ENCODE results near the gene SHB. TPM values are rescaled to one million over a fixed set of nuclear protein-coding genes. Genes with fewer than 3 reads are reported as not detected.

SHB gene
- total RNA-seq, 4 donors from 2014 or later, result 27.6 to 42.6 (median 34.5) TPM

DNA sequence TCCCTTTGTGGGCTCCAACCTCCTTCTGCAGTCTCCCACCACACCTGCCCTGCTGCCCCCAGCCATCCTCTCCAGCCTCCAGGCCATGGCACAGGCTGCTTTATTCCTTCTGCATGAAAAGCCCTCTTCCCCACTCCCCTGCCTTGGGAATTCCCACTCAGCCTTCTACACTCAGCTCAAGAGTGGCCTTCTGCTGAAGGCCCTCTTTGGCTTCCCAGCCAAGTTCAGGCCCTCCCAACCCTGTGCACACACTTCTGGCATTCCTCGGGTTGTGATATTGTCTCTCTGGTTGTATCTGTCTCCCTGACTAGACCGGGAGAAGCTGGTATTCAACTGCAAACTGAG lies 5.7 kb downstream of the SHB start:
- 46% methylated on average over 2 of the region's 2 CpGs for WGBS, 2 donors
- no peak for DNase-seq (ENCODE audit: low spot score in 2 of 2)
- intact Hi-C loops (cut with DNase I; ENCODE audit: low total_unique reads), result loop anchor here (1.0 to 10.0 kb wide), 2 partner anchors 25 to 149 kb away; no protein-coding TSS in a partner anchor
- H3K4me3 ChIP-seq (ENCODE audit: low read depth, poor library complexity, severe bottlenecking), result no peak overlapping the region
- TF ChIP-seq POLR2A (IDR thresholded peaks at IDR 0.05), result no peak
- TF ChIP-seq, protein P1, sequence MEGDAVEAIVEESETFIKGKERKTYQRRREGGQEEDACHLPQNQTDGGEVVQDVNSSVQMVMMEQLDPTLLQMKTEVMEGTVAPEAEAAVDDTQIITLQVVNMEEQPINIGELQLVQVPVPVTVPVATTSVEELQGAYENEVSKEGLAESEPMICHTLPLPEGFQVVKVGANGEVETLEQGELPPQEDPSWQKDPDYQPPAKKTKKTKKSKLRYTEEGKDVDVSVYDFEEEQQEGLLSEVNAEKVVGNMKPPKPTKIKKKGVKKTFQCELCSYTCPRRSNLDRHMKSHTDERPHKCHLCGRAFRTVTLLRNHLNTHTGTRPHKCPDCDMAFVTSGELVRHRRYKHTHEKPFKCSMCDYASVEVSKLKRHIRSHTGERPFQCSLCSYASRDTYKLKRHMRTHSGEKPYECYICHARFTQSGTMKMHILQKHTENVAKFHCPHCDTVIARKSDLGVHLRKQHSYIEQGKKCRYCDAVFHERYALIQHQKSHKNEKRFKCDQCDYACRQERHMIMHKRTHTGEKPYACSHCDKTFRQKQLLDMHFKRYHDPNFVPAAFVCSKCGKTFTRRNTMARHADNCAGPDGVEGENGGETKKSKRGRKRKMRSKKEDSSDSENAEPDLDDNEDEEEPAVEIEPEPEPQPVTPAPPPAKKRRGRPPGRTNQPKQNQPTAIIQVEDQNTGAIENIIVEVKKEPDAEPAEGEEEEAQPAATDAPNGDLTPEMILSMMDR (IDR thresholded peaks at IDR 0.05), result no peak

DNA sequence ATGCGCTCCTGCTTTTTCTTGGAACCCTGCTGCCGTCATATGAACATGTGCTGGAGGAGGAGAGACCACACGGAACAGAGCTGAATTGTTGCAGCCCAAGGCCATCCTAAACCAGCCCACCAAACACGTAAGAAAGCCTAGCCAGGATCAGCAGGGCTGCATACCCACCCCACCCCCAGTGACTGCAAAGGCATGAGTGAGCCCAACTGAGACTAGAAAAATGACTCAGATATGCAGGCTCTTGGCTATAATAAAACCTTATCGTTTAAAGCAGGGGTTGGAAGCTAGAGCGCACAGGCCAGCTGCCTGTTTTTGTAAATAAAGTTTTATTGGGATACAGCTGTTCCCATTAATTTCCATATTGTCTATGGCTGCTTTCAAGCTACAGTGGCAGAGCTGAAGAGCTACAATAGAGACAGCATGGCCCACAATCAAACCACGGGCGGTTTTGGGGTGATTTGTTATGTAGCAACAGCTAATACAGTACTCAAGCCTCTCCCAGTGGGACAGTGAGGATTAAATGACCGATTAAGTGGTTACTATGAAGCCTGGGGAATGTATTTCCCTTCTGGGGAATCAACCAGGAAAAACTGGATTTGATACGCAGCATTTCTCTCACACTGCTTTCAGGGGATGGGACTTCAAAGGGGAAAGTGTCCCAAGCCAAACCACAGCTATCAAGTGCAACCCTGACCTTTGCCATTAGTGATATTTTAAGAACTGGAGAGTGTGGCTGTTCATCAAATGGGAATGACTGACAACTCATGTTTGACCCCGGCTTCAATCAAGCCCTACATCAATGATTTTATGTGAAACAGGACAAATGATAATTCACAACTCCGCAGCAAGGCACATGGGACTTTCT lies 6.3 kb downstream of the SHB start:
- no peak for DNase-seq (ENCODE audit: low spot score in 2 of 2)
- WGBS, 2 donors, result 78 to 79% methylated on average over 12 of the region's 12 CpGs
- H3K4me3 ChIP-seq (ENCODE audit: low read depth, poor library complexity, severe bottlenecking), result no peak overlapping the region
- intact Hi-C loops (cut with DNase I; ENCODE audit: low total_unique reads), result loop anchor here (1.0 to 10.0 kb wide), 2 partner anchors 24 to 148 kb away; no protein-coding TSS in a partner anchor
- no peak for TF ChIP-seq POLR2A (IDR thresholded peaks at IDR 0.05)
- TF ChIP-seq, protein P1 (IDR thresholded peaks at IDR 0.05), result no peak

DNA sequence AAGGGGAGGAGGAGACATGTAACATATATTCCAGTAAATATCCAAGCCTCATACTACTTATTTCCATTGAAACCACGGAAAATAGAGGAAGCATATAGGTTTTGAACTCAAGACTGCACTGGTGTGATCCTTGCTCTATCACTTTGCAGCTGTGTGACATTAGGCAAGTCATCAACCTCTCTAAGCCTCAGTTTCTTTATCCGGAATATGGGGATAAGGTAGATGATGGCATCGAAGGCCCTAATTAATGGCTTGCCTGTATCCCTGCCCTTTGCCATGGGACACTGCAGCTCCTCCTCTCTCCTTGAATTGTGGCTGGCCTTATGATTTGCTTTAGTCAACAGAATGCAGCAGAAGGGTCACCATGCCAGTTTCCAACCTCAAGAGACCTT lies 6.9 kb downstream of the SHB start:
- no peak for DNase-seq (ENCODE audit: low spot score in 2 of 2)
- no peak for TF ChIP-seq POLR2A (IDR thresholded peaks at IDR 0.05)
- TF ChIP-seq, protein P1 (IDR thresholded peaks at IDR 0.05), result no peak
- H3K4me3 ChIP-seq (ENCODE audit: low read depth, poor library complexity, severe bottlenecking), result no peak overlapping the region
- intact Hi-C loops (cut with DNase I; ENCODE audit: low total_unique reads), result loop anchor here (10.0 kb wide), 1 partner anchor 147 kb away; no protein-coding TSS in a partner anchor
- WGBS, 2 donors, result 92% methylated on average over 3 of the region's 3 CpGs

DNA sequence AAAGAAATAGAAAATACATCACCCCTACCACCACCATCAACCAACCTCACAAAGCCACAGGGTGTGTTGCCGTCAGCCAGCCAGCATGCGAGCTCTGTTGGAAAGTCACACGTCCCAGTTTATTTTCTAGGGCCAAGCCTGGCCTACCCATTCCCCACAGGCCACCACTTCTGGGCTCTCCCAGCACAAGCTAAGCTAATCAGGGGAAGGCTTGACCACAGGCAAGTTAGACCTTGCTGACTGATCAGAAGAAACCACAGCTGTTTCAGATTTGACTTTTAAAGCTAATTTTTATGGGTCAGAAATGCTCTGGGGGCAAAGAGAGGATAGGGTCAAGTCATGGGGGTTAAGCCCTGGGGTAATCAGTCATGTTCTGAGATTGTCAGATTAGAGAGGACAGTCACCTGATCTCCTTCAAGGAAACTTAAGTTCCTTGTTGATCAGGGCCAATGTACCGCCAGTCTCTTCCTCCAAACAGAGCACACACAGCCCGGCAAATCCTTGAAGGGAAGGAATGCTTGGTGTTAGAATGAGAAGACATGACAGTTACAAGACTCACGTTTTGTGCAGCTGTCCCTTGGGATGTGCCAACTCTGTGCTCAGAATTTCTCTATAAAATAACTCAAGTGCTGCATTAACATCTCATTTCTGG lies 7.6 kb downstream of the SHB start:
- intact Hi-C loops (cut with DNase I; ENCODE audit: low total_unique reads), result loop anchor here (10.0 kb wide), 1 partner anchor 147 kb away; no protein-coding TSS in a partner anchor
- TF ChIP-seq, protein P1 (IDR thresholded peaks at IDR 0.05), result no peak
- TF ChIP-seq POLR2A (IDR thresholded peaks at IDR 0.05), result no peak
- WGBS, 2 donors, result 69 to 76% methylated on average over 6 of the region's 6 CpGs
- H3K4me3 ChIP-seq (ENCODE audit: low read depth, poor library complexity, severe bottlenecking), result no peak overlapping the region
- no peak for DNase-seq (ENCODE audit: low spot score in 2 of 2)

DNA sequence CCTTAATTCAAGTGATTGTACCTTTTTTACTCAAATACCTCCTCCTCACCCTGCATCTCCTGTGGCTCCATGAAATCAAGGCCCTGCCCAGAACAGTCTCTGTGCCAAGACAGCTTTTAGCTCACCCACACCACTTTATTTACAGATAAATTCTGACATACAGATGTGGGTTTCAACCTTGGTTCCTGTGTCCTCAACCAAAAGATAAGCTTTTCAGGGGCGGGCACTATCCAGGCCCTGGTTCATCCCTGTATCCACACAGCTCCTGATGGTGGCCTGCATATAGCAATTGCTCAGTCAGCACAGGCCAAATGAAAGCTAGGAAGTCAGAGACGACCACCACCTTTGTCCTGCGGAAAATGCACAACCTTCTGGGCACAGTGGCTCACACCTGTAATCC lies 8.3 kb downstream of the SHB start:
- TF ChIP-seq, protein P1 (IDR thresholded peaks at IDR 0.05), result no peak
- TF ChIP-seq POLR2A (IDR thresholded peaks at IDR 0.05), result no peak
- WGBS, 2 donors, result 94% methylated on average over 3 of the region's 3 CpGs
- no peak overlapping the region for H3K4me3 ChIP-seq (ENCODE audit: low read depth, poor library complexity, severe bottlenecking)
- intact Hi-C loops (cut with DNase I; ENCODE audit: low total_unique reads), result loop anchor here (10.0 kb wide), 1 partner anchor 146 kb away; no protein-coding TSS in a partner anchor
- no peak for DNase-seq (ENCODE audit: low spot score in 2 of 2)

Measured in lower leg skin (tissue), 4 donors.